ENCODE measurements around the gene NFIX. TPM values are rescaled to one million over a fixed set of nuclear protein-coding genes. Genes with fewer than 3 reads are reported as not detected.

The NFIX gene
- total and polyA plus RNA-seq, 2 of the 13 experiments (the other 11 are each of a cell fraction or from before 2014, with no cell fraction given), result 3.4 to 5.4 TPM

- TF ChIP-seq ZNF777 (CRISPR knock-in tag; IDR thresholded peaks at IDR 0.05) (peak; percentile 56; the same call in 1 of the 2 replicates), ZNF260 (CRISPR knock-in tag; IDR thresholded peaks at IDR 0.05; ENCODE audit: borderline replicate concordance, low read depth) (no peak), IRF1 (CRISPR knock-in tag; IDR thresholded peaks at IDR 0.05; ENCODE audit: low read depth) (no peak), ZSCAN31 (CRISPR knock-in tag; IDR thresholded peaks at IDR 0.05; ENCODE audit: low read depth) (0 out of 2 replicates have a peak, but pooled peaks have one; percentile 48), PLRG1 (conservative IDR thresholded peaks at IDR 0.05) (no peak), ZBTB3 (CRISPR knock-in tag; IDR thresholded peaks at IDR 0.05; ENCODE audit: borderline replicate concordance, low read depth) (no peak), ZNF563 (CRISPR knock-in tag; IDR thresholded peaks at IDR 0.05) (peak; percentile 86), CAMTA2 (CRISPR knock-in tag; IDR thresholded peaks at IDR 0.05; ENCODE audit: borderline replicate concordance) (no peak), ZKSCAN8 (CRISPR knock-in tag; IDR thresholded peaks at IDR 0.05; ENCODE audit: borderline replicate concordance) (0 out of 2 replicates have a peak, but pooled peaks have one; percentile 19), ZNF451 (CRISPR knock-in tag; IDR thresholded peaks at IDR 0.05) (no peak), ZNF572 (CRISPR knock-in tag; IDR thresholded peaks at IDR 0.05) (no peak), RELA (CRISPR knock-in tag; IDR thresholded peaks at IDR 0.05) (no peak), ARID2 (CRISPR knock-in tag; IDR thresholded peaks at IDR 0.05; ENCODE audit: borderline replicate concordance) (no peak)
- TF ChIP-seq, protein P1, sequence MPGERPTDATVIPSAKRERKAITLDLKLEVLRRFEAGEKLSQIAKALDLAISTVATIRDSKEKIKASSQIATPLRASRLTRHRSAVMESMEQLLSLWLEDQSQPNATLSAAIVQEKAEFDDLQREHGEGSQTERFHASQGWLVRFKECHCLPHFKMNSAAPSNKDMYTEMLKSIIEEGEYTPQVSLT (CRISPR knock-in tag; IDR thresholded peaks at IDR 0.05; ENCODE audit: borderline replicate concordance, low read depth), result no peak
- TF ChIP-seq, protein P2, sequence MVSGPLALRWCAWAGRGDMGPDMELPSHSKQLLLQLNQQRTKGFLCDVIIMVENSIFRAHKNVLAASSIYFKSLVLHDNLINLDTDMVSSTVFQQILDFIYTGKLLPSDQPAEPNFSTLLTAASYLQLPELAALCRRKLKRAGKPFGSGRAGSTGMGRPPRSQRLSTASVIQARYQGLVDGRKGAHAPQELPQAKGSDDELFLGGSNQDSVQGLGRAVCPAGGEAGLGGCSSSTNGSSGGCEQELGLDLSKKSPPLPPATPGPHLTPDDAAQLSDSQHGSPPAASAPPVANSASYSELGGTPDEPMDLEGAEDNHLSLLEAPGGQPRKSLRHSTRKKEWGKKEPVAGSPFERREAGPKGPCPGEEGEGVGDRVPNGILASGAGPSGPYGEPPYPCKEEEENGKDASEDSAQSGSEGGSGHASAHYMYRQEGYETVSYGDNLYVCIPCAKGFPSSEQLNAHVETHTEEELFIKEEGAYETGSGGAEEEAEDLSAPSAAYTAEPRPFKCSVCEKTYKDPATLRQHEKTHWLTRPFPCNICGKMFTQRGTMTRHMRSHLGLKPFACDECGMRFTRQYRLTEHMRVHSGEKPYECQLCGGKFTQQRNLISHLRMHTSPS (CRISPR knock-in tag; IDR thresholded peaks at IDR 0.05; ENCODE audit: low read depth), result no peak
- TF ChIP-seq, protein P3, sequence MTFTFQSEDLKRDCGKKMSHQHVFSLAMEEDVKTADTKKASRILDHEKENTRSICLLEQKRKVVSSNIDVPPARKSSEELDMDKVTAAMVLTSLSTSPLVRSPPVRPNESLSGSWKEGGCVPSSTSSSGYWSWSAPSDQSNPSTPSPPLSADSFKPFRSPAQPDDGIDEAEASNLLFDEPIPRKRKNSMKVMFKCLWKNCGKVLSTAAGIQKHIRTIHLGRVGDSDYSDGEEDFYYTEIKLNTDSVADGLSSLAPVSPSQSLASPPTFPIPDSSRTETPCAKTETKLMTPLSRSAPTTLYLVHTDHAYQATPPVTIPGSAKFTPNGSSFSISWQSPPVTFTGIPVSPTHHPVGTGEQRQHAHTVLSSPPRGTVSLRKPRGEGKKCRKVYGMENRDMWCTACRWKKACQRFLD (CRISPR knock-in tag; IDR thresholded peaks at IDR 0.05; ENCODE audit: borderline replicate concordance), result 0 out of 2 replicates have a peak, but pooled peaks have one; percentile 15
- TF ChIP-seq, protein P4, sequence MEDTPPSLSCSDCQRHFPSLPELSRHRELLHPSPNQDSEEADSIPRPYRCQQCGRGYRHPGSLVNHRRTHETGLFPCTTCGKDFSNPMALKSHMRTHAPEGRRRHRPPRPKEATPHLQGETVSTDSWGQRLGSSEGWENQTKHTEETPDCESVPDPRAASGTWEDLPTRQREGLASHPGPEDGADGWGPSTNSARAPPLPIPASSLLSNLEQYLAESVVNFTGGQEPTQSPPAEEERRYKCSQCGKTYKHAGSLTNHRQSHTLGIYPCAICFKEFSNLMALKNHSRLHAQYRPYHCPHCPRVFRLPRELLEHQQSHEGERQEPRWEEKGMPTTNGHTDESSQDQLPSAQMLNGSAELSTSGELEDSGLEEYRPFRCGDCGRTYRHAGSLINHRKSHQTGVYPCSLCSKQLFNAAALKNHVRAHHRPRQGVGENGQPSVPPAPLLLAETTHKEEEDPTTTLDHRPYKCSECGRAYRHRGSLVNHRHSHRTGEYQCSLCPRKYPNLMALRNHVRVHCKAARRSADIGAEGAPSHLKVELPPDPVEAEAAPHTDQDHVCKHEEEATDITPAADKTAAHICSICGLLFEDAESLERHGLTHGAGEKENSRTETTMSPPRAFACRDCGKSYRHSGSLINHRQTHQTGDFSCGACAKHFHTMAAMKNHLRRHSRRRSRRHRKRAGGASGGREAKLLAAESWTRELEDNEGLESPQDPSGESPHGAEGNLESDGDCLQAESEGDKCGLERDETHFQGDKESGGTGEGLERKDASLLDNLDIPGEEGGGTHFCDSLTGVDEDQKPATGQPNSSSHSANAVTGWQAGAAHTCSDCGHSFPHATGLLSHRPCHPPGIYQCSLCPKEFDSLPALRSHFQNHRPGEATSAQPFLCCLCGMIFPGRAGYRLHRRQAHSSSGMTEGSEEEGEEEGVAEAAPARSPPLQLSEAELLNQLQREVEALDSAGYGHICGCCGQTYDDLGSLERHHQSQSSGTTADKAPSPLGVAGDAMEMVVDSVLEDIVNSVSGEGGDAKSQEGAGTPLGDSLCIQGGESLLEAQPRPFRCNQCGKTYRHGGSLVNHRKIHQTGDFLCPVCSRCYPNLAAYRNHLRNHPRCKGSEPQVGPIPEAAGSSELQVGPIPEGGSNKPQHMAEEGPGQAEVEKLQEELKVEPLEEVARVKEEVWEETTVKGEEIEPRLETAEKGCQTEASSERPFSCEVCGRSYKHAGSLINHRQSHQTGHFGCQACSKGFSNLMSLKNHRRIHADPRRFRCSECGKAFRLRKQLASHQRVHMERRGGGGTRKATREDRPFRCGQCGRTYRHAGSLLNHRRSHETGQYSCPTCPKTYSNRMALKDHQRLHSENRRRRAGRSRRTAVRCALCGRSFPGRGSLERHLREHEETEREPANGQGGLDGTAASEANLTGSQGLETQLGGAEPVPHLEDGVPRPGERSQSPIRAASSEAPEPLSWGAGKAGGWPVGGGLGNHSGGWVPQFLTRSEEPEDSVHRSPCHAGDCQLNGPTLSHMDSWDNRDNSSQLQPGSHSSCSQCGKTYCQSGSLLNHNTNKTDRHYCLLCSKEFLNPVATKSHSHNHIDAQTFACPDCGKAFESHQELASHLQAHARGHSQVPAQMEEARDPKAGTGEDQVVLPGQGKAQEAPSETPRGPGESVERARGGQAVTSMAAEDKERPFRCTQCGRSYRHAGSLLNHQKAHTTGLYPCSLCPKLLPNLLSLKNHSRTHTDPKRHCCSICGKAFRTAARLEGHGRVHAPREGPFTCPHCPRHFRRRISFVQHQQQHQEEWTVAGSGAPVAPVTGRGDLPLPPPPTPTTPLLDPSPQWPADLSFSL (CRISPR knock-in tag; IDR thresholded peaks at IDR 0.05), result no peak
These were observed 38.6 kb upstream of the NFIX start, which contains the start of gene GADD45GIP1 (continued) for GRCh38 chr19:12956446-12957388.
